Erythroblast (primary cell): ENCODE measurements around the gene EZH2.

Experiments used
- GATA1 ChIP-seq: IDR thresholded peaks from 2 replicates; pipeline ENCODE4 v1.6.1; 2011; ENCODE audit warnings: low read depth, mild to moderate bottlenecking, control low read depth, low read length, moderate library complexity
- POLR2A ChIP-seq: IDR thresholded peaks from 2 replicates; pipeline ENCODE4 v1.6.1; 2011; ENCODE audit warnings: mild to moderate bottlenecking, low read length

GRCh38 chr7:148921189-148921588, 37.1 kb upstream of the EZH2 start:
- TF ChIP-seq GATA1 (no peak), POLR2A (no peak)
